GM19043 (cell line): ENCODE measurements around the gene ROR2.

Experiments
- ATAC-seq: cut with Tn5 transposase; IDR thresholded peaks from one replicate; pipeline ENCODE4 v1.9.1; 2021; ENCODE audit warnings: low read depth; ENCODE audit not compliant: unreplicated experiment

ROR2 gene

GRCh38 chr9:91705386-91705785 is 244.6 kb downstream of the ROR2 start:
- no peak for ATAC-seq

- no peak for ATAC-seq
Observed at GRCh38 chr9:91700475-91700874, 249.6 kb downstream of the ROR2 start.

GRCh38 chr9:91698266-91698665 is 251.8 kb downstream of the ROR2 start:
- no peak for ATAC-seq

- no peak for ATAC-seq
Observed at GRCh38 chr9:91697201-91697600, 252.8 kb downstream of the ROR2 start.

- ATAC-seq: no peak
Observed at GRCh38 chr9:91694081-91694870, 255.8 kb downstream of the ROR2 start.

- no peak for ATAC-seq
Observed at GRCh38 chr9:91693226-91693625, 256.8 kb downstream of the ROR2 start.

- no peak for ATAC-seq
Observed at GRCh38 chr9:91690540-91691249, 259.3 kb downstream of the ROR2 start.

GRCh38 chr9:91689006-91689405 is 261.0 kb downstream of the ROR2 start:
- no peak for ATAC-seq

- ATAC-seq: no peak
Observed at GRCh38 chr9:91683269-91683668, 266.8 kb downstream of the ROR2 start.

- no peak for ATAC-seq
Observed at GRCh38 chr9:91682806-91683205, 267.2 kb downstream of the ROR2 start.

GRCh38 chr9:91681461-91682305 is 268.3 kb downstream of the ROR2 start:
- peak; percentile 66 for ATAC-seq

- ATAC-seq: no peak
Observed at GRCh38 chr9:91680998-91681397, 269.0 kb downstream of the ROR2 start.

- no peak for ATAC-seq
Observed at GRCh38 chr9:91680106-91680505, 269.9 kb downstream of the ROR2 start.

- ATAC-seq: no peak
Observed at GRCh38 chr9:91678807-91679580, 271.0 kb downstream of the ROR2 start.

GRCh38 chr9:91677822-91678436 is 272.1 kb downstream of the ROR2 start:
- no peak for ATAC-seq

GRCh38 chr9:91677331-91677730 is 272.7 kb downstream of the ROR2 start:
- ATAC-seq: no peak

- no peak for ATAC-seq
Observed at GRCh38 chr9:91676046-91676445, 274.0 kb downstream of the ROR2 start.

- no peak for ATAC-seq
Observed at GRCh38 chr9:91664663-91665062, 285.4 kb downstream of the ROR2 start.

GRCh38 chr9:91663858-91664257 is 286.2 kb downstream of the ROR2 start:
- no peak for ATAC-seq

- ATAC-seq: no peak
Observed at GRCh38 chr9:91661451-91661850, 288.6 kb downstream of the ROR2 start.
